ENCODE data around the gene GAPVD1. TPM values are rescaled to one million over a fixed set of nuclear protein-coding genes. Genes with fewer than 3 reads are reported as not detected.

Gene GAPVD1
- total and polyA plus RNA-seq, 2 of the 13 experiments (the other 11 are each of a cell fraction or from before 2014, with no cell fraction given), result 11.1 to 33.2 TPM

DNA sequence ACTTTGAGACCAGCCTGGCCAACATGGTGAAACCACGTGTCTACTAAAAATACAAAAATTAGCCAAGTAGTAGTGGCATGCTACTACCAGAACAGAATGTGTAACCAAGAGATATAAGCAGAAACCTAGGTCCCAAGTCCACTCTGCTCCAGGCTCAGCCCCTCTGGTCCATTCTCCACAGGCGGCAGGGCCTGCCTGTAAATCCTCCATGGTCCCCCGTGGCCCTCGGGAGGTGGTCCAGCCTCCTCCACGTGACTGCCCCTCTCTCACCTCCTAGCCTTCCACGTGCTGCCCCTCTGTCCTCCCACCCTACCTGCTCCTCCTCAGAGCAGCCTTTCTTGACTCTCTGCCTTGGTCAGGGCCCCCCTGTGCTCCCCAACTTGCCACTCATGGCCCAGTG, 127.4 kb downstream of the GAPVD1 start:
- H3K36me3 ChIP-seq (replicated peaks in 1 of 2; ENCODE audit: control insufficient read depth in 1 of 2, insufficient read depth in 2 of 2, low read length in 2 of 2), result no peaks in the 10 kb centered on the region
- H3K4me1 ChIP-seq (ENCODE audit: insufficient read depth, low read length), result peaks cover 26% of the 10 kb centered on the region
- CTCF ChIA-PET (ENCODE audit: low intra/inter-chr PET ratio, low total read pairs), result no interaction called here
- FAIRE-seq, result peak; percentile 8
- peak overlapping the region; percentile 65 for H3K4me2 ChIP-seq (ENCODE audit: low read depth, low read length)
- no peak overlapping the region; a peak in 1 of 6 replicates for H3K4me3 ChIP-seq (replicated peaks in 1 of 3; ENCODE audit: insufficient read depth in 1 of 3, low read depth in 2 of 3, low read length in 3 of 3)
- no peaks in the 10 kb centered on the region for H3K9me3 ChIP-seq (ENCODE audit: low read length)
- ATAC-seq, result peak; percentile 76
- no peak overlapping the region for H3K9ac ChIP-seq (ENCODE audit: insufficient read depth, low read depth, low read length)
- POLR2A ChIA-PET, result no interaction called here
- H3K27me3 ChIP-seq (ENCODE audit: control insufficient read depth in 1 of 2, insufficient read depth in 2 of 2, low read length in 2 of 2), result no peaks in the 10 kb centered on the region; a peak in 1 of 5 replicates
- H2AFZ ChIP-seq (ENCODE audit: low read length), result no peak overlapping the region
- H4K20me1 ChIP-seq (ENCODE audit: insufficient read depth, low read length), result no peaks in the 10 kb centered on the region
- 2% methylated on average over 6 of the region's 6 CpGs for WGBS (ENCODE audit: low lambda C conversion rate)
- intact Hi-C loops (cut with micrococcal nuclease; ENCODE audit: unreplicated experiment) (no loop called here), in situ Hi-C loops (cut with HindIII; ENCODE audit: extremely low pct_ligation_motif_present, low pct_unique_long_range_greater_than_20kb) (no loop called here)
- peak overlapping the region; percentile 5 for H3K27ac ChIP-seq (ENCODE audit: extremely low read length, insufficient read depth, low read length)
- H3K79me2 ChIP-seq (ENCODE audit: insufficient read depth, low read length), result no peaks in the 10 kb centered on the region
- no peak for DNase-seq (ENCODE audit: low spot score)
- no TSS peak for BruUV-seq (replicated peaks)
- TF ChIP-seq, protein P1, sequence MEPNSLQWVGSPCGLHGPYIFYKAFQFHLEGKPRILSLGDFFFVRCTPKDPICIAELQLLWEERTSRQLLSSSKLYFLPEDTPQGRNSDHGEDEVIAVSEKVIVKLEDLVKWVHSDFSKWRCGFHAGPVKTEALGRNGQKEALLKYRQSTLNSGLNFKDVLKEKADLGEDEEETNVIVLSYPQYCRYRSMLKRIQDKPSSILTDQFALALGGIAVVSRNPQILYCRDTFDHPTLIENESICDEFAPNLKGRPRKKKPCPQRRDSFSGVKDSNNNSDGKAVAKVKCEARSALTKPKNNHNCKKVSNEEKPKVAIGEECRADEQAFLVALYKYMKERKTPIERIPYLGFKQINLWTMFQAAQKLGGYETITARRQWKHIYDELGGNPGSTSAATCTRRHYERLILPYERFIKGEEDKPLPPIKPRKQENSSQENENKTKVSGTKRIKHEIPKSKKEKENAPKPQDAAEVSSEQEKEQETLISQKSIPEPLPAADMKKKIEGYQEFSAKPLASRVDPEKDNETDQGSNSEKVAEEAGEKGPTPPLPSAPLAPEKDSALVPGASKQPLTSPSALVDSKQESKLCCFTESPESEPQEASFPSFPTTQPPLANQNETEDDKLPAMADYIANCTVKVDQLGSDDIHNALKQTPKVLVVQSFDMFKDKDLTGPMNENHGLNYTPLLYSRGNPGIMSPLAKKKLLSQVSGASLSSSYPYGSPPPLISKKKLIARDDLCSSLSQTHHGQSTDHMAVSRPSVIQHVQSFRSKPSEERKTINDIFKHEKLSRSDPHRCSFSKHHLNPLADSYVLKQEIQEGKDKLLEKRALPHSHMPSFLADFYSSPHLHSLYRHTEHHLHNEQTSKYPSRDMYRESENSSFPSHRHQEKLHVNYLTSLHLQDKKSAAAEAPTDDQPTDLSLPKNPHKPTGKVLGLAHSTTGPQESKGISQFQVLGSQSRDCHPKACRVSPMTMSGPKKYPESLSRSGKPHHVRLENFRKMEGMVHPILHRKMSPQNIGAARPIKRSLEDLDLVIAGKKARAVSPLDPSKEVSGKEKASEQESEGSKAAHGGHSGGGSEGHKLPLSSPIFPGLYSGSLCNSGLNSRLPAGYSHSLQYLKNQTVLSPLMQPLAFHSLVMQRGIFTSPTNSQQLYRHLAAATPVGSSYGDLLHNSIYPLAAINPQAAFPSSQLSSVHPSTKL (CRISPR knock-in tag; IDR thresholded peaks at IDR 0.05), result peak; percentile 23; the same call in 1 of the 2 replicates
- 0 out of 2 replicates have a peak, but pooled peaks have one; percentile 15 for TF ChIP-seq ZNF263 (CRISPR knock-in tag; IDR thresholded peaks at IDR 0.05)
- TF ChIP-seq ZNF230 (CRISPR knock-in tag; IDR thresholded peaks at IDR 0.05), result 0 out of 2 replicates have a peak, but pooled peaks have one; percentile 17
- TF ChIP-seq SALL1 (CRISPR knock-in tag; IDR thresholded peaks at IDR 0.05), result peak; percentile 37
- TF ChIP-seq MYC (CRISPR knock-in tag; IDR thresholded peaks at IDR 0.05; ENCODE audit: borderline replicate concordance), result peak; percentile 55; the same call in 1 of the 2 replicates
- no peak for TF ChIP-seq ZNF564 (CRISPR knock-in tag; IDR thresholded peaks at IDR 0.05)
- TF ChIP-seq, protein P2, sequence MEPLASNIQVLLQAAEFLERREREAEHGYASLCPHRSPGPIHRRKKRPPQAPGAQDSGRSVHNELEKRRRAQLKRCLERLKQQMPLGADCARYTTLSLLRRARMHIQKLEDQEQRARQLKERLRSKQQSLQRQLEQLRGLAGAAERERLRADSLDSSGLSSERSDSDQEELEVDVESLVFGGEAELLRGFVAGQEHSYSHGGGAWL (CRISPR knock-in tag; IDR thresholded peaks at IDR 0.05), result no peak
- no peak for TF ChIP-seq SETDB1 (CRISPR knock-in tag; IDR thresholded peaks at IDR 0.05; ENCODE audit: borderline replicate concordance)
- no peak for TF ChIP-seq TOPORS (CRISPR knock-in tag; IDR thresholded peaks at IDR 0.05)
- no peak for TF ChIP-seq ZNF432 (CRISPR knock-in tag; IDR thresholded peaks at IDR 0.05; ENCODE audit: borderline replicate concordance)
- peak; percentile 41; the same call in 1 of the 2 replicates for TF ChIP-seq MTA1 (CRISPR knock-in tag; IDR thresholded peaks at IDR 0.05; ENCODE audit: borderline replicate concordance)
- TF ChIP-seq, protein P3, sequence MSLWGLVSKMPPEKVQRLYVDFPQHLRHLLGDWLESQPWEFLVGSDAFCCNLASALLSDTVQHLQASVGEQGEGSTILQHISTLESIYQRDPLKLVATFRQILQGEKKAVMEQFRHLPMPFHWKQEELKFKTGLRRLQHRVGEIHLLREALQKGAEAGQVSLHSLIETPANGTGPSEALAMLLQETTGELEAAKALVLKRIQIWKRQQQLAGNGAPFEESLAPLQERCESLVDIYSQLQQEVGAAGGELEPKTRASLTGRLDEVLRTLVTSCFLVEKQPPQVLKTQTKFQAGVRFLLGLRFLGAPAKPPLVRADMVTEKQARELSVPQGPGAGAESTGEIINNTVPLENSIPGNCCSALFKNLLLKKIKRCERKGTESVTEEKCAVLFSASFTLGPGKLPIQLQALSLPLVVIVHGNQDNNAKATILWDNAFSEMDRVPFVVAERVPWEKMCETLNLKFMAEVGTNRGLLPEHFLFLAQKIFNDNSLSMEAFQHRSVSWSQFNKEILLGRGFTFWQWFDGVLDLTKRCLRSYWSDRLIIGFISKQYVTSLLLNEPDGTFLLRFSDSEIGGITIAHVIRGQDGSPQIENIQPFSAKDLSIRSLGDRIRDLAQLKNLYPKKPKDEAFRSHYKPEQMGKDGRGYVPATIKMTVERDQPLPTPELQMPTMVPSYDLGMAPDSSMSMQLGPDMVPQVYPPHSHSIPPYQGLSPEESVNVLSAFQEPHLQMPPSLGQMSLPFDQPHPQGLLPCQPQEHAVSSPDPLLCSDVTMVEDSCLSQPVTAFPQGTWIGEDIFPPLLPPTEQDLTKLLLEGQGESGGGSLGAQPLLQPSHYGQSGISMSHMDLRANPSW (CRISPR knock-in tag; IDR thresholded peaks at IDR 0.05; ENCODE audit: borderline replicate concordance), result no peak
- no peak for TF ChIP-seq YY1 (IDR thresholded peaks at IDR 0.05; ENCODE audit: insufficient read depth, insufficient replicate concordance, low read depth, low read length)
- TF ChIP-seq, protein P4, sequence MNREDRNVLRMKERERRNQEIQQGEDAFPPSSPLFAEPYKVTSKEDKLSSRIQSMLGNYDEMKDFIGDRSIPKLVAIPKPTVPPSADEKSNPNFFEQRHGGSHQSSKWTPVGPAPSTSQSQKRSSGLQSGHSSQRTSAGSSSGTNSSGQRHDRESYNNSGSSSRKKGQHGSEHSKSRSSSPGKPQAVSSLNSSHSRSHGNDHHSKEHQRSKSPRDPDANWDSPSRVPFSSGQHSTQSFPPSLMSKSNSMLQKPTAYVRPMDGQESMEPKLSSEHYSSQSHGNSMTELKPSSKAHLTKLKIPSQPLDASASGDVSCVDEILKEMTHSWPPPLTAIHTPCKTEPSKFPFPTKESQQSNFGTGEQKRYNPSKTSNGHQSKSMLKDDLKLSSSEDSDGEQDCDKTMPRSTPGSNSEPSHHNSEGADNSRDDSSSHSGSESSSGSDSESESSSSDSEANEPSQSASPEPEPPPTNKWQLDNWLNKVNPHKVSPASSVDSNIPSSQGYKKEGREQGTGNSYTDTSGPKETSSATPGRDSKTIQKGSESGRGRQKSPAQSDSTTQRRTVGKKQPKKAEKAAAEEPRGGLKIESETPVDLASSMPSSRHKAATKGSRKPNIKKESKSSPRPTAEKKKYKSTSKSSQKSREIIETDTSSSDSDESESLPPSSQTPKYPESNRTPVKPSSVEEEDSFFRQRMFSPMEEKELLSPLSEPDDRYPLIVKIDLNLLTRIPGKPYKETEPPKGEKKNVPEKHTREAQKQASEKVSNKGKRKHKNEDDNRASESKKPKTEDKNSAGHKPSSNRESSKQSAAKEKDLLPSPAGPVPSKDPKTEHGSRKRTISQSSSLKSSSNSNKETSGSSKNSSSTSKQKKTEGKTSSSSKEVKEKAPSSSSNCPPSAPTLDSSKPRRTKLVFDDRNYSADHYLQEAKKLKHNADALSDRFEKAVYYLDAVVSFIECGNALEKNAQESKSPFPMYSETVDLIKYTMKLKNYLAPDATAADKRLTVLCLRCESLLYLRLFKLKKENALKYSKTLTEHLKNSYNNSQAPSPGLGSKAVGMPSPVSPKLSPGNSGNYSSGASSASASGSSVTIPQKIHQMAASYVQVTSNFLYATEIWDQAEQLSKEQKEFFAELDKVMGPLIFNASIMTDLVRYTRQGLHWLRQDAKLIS (CRISPR knock-in tag; IDR thresholded peaks at IDR 0.05), result no peak
